PC-9 (cell line): Measurements from ENCODE around the gene AUH. TPM values are rescaled to one million over a fixed set of nuclear protein-coding genes. Genes with fewer than 3 reads are reported as not detected.

Source experiments
- BruUV-seq: library from RNA; stranded (reverse); fragments of 400-500 nt; replicated peaks from 2 replicates; lab custom pipeline; 2021; lab: Mats Ljungman, UMichigan
- CTCF ChIA-PET: fragments of 300-600 bp; sonication (Branson Sonifier 250); formaldehyde crosslinking; loops from one replicate; lab custom pipeline; 2022; ENCODE audit warnings: antibody characterized with exemption; lab: Charles Lee
- POLR2A ChIA-PET: fragments of 300-600 bp; sonication (Branson Sonifier 250); formaldehyde crosslinking; loops from one replicate; lab custom pipeline; 2022; ENCODE audit warnings: antibody characterized with exemption; ENCODE audit not compliant: unreplicated experiment; lab: Charles Lee
- DNase-seq, 2 experiments: peaks; one replicate each; pipeline versions ENCODE4 v3.0.0 to v3.0.0-alpha.2; 2015 to 2022; ENCODE audit warnings: mixed read lengths in 1 of 2
- H2AFZ ChIP-seq: fragments of 200-600 bp; sonication (generic); 2 replicates; pipeline ENCODE4 v1.8.1; 2017; ENCODE audit warnings: antibody characterized with exemption
- H3F3A ChIP-seq: fragments of 200-600 bp; sonication (generic); 2 replicates; pipeline ENCODE4 v1.8.1; 2017; ENCODE audit warnings: antibody characterized with exemption, mild to moderate bottlenecking, low read depth; ENCODE audit not compliant: insufficient read depth
- H3K27ac ChIP-seq: fragments of 200-600 bp; sonication (generic); 2 replicates; pipeline ENCODE4 v1.6.1; 2016; ENCODE audit warnings: mixed run types
- H3K27me3 ChIP-seq: fragments of 200-600 bp; sonication (generic); 2 replicates; pipeline ENCODE4 v1.6.1; 2016; ENCODE audit warnings: low read depth, mixed run types; ENCODE audit not compliant: insufficient read depth
- H3K36me3 ChIP-seq: fragments of 200-600 bp; sonication (generic); 2 replicates; pipeline ENCODE4 v1.6.1; 2016; ENCODE audit warnings: low read depth, mixed run types
- H3K4me1 ChIP-seq: fragments of 200-600 bp; sonication (generic); replicated peaks from 2 replicates; pipeline ENCODE4 v1.6.1; 2016; ENCODE audit warnings: mixed run types; ENCODE audit not compliant: insufficient read depth
- H3K4me2 ChIP-seq: fragments of 200-600 bp; sonication (generic); 2 replicates; pipeline ENCODE4 v1.6.1; 2017; ENCODE audit warnings: mixed run types
- H3K4me3 ChIP-seq: fragments of 200-600 bp; sonication (generic); 2 replicates; pipeline ENCODE4 v1.6.1; 2016; ENCODE audit warnings: mixed run types
- H3K79me2 ChIP-seq: fragments of 200-600 bp; sonication (generic); 2 replicates; pipeline ENCODE4 v1.6.1; 2017; ENCODE audit warnings: low read depth, mixed run types
- H3K9me2 ChIP-seq: fragments of 200-600 bp; sonication (generic); 2 replicates; pipeline ENCODE4 v1.8.1; 2017; ENCODE audit warnings: mild to moderate bottlenecking; ENCODE audit not compliant: insufficient read depth
- H3K9me3 ChIP-seq: fragments of 200-600 bp; sonication (generic); 2 replicates; pipeline ENCODE4 v1.8.1; 2016; ENCODE audit warnings: low read depth; ENCODE audit not compliant: insufficient read depth
- H4K20me1 ChIP-seq: fragments of 200-600 bp; sonication (generic); 2 replicates; pipeline ENCODE4 v1.8.1; 2017; ENCODE audit not compliant: insufficient read depth
- EZH2 ChIP-seq: fragments of 200-600 bp; sonication (generic); IDR thresholded peaks from 2 replicates; pipeline ENCODE4 v1.8.0; 2017; ENCODE audit warnings: antibody characterized with exemption, low read depth
- intact Hi-C: fragments of 100-400 bp; cut with micrococcal nuclease; formaldehyde crosslinking; loops from one replicate; pipeline ENCODE4 v1.10.0; 2022; ENCODE audit not compliant: unreplicated experiment
- total RNA-seq: library from RNA; stranded (reverse); gene quantifications from 2 replicates; pipeline ENCODE4 v1.2.3, GENCODE V29; 2021
- TF ChIP-seq, protein P1 (sequence below): fragments of 200-600 bp; sonication (generic); conservative IDR thresholded peaks from 2 replicates; pipeline ENCODE4 v1.6.1; 2017; ENCODE audit warnings: mixed run types, antibody characterized with exemption, mild to moderate bottlenecking, moderate library complexity

Gene AUH
- total RNA-seq, 1 experiment from 2014 or later, result 24.9 TPM

DNA sequence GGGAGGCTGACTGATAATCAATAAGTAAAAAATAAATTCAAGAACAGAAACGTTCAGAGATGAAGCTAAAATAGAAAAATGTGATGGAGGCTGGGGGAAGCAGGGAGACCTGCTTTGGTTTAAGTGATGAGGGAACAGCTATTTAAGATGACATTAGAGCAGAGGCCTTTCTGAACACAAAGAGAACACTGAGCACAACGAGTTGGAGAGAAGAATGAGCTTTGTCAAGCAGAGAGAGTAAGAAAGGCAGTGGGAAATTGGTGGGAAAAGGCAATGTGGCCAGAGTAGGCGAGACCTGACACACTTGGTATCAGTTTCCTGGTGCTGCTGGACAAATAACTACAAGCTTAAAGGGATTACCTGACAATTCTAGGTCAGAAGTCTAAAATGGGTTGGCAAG is 20.0 kb downstream of the AUH start:
- peaks cover 9% of the 10 kb centered on the region; the same call in 1 of the 2 replicates for H3K79me2 ChIP-seq
- H3K4me1 ChIP-seq, result peaks cover 4% of the 10 kb centered on the region; the same call in 1 of the 2 replicates
- BruUV-seq, result no TSS peak
- H2AFZ ChIP-seq, result no peak overlapping the region
- peaks cover 14% of the 10 kb centered on the region; the same call in 1 of the 2 replicates for H3K36me3 ChIP-seq
- H3K27ac ChIP-seq, result no peak overlapping the region
- no peaks in the 10 kb centered on the region for H3K27me3 ChIP-seq
- H3K4me2 ChIP-seq, result no peak overlapping the region
- H3F3A ChIP-seq, result no peaks in the 10 kb centered on the region
- H3K4me3 ChIP-seq, result no peak overlapping the region
- POLR2A ChIA-PET, result no interaction called here
- H4K20me1 ChIP-seq, result no peaks in the 10 kb centered on the region
- CTCF ChIA-PET, result interaction anchor here (0.7 kb wide), 1 partner anchor 247 kb away, joined by 3 read pairs; no protein-coding TSS in a partner anchor
- H3K9me2 ChIP-seq, result no peaks in the 10 kb centered on the region
- TF ChIP-seq, protein P1, sequence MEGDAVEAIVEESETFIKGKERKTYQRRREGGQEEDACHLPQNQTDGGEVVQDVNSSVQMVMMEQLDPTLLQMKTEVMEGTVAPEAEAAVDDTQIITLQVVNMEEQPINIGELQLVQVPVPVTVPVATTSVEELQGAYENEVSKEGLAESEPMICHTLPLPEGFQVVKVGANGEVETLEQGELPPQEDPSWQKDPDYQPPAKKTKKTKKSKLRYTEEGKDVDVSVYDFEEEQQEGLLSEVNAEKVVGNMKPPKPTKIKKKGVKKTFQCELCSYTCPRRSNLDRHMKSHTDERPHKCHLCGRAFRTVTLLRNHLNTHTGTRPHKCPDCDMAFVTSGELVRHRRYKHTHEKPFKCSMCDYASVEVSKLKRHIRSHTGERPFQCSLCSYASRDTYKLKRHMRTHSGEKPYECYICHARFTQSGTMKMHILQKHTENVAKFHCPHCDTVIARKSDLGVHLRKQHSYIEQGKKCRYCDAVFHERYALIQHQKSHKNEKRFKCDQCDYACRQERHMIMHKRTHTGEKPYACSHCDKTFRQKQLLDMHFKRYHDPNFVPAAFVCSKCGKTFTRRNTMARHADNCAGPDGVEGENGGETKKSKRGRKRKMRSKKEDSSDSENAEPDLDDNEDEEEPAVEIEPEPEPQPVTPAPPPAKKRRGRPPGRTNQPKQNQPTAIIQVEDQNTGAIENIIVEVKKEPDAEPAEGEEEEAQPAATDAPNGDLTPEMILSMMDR, result no peak
- TF ChIP-seq EZH2, result no peak
- no peak for DNase-seq
- intact Hi-C loops, result no loop called here
- H3K9me3 ChIP-seq, result no peaks in the 10 kb centered on the region

DNA sequence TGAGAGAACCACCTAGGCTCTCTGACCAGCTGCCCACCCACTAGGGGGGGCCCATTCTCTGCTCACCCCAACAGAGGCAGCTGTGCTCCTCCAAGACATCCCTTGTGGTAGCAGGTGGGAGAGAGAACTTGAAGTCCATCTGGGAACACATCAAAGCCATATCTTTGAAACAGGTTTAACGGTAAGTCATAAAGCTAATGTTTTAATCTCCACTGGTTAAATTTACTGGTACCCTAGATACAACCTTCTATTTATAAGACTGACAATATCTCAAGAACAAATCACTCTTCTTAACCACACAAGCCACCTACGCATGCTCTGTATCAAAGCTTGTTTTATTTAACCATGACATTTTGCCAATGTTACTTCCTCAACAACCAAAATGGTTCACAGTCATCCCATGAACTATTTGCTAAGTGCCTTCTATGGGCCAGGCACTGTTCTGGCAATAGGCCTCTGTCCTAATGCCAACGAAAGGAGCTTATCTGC is 20.4 kb downstream of the AUH start:
- no peak overlapping the region for H2AFZ ChIP-seq
- H3K4me2 ChIP-seq, result no peak overlapping the region
- ChIA-PET CTCF (interaction anchor here (0.7 kb wide), 1 partner anchor 246 kb away, joined by 3 read pairs; no protein-coding TSS in a partner anchor), POLR2A (no interaction called here)
- intact Hi-C loops, result no loop called here
- H4K20me1 ChIP-seq, result no peaks in the 10 kb centered on the region
- no peak overlapping the region for H3K27ac ChIP-seq
- no peaks in the 10 kb centered on the region for H3K9me2 ChIP-seq
- H3K9me3 ChIP-seq, result no peaks in the 10 kb centered on the region
- H3K27me3 ChIP-seq, result no peaks in the 10 kb centered on the region
- TF ChIP-seq, protein P1, result no peak
- TF ChIP-seq EZH2, result no peak
- no peak overlapping the region for H3K4me3 ChIP-seq
- H3F3A ChIP-seq, result no peaks in the 10 kb centered on the region
- H3K36me3 ChIP-seq, result peaks cover 14% of the 10 kb centered on the region; the same call in 1 of the 2 replicates
- BruUV-seq, result no TSS peak
- H3K4me1 ChIP-seq, result no peaks in the 10 kb centered on the region
- H3K79me2 ChIP-seq, result peaks cover 5% of the 10 kb centered on the region; the same call in 1 of the 2 replicates
- DNase-seq, result no peak

DNA sequence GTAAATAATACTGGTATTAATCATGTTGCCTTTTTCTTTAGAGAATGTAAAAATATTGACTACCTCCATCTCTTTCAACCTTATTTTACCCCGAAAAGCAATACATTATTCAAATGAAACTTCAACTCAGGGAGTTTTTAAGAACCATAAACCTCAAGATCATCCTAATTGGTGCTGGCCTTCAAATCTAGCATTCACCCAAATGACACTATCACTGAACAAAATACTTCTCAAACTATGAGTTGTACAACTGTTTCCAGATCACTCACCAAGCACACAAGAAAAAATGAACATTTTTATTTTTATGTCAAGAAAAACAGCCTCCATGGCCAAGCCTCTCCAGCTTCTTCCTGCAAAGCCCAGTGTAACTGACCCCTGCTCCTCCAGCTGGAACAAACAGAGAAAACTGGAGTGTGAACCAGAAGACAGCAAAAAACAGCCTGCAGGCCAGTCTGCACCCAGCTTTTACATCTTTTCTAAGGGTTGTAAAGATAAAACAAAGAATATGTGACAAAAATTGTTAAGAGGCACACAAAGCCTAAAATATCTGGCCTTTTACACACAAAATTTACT is 21.2 kb downstream of the AUH start:
- Histone ChIP-seq H3K27me3 (no peaks in the 10 kb centered on the region), H3K4me3 (no peak overlapping the region), H4K20me1 (no peaks in the 10 kb centered on the region), H2AFZ (no peak overlapping the region), H3K79me2 (no peaks in the 10 kb centered on the region), H3K4me2 (no peak overlapping the region), H3K36me3 (peaks cover 14% of the 10 kb centered on the region; the same call in 1 of the 2 replicates), H3K9me2 (no peaks in the 10 kb centered on the region), H3K4me1 (no peaks in the 10 kb centered on the region), H3K27ac (no peak overlapping the region), H3K9me3 (no peaks in the 10 kb centered on the region), H3F3A (no peaks in the 10 kb centered on the region)
- ChIA-PET POLR2A (no interaction called here), CTCF (no interaction called here)
- no peak for DNase-seq
- no TSS peak for BruUV-seq
- TF ChIP-seq, protein P1, result no peak
- no peak for TF ChIP-seq EZH2
- intact Hi-C loops, result no loop called here
